Loucy (cell line): Measurements from ENCODE around the gene MYL7.
A peak's percentile ranks its signal among the peaks of the same experiment; 100 is the strongest.

ENCODE experiments used
- H2AFZ ChIP-seq: fragments of 200-600 bp; sonication (generic); 2 replicates; pipeline ENCODE4 v1.6.0; 2016; ENCODE audit warnings: antibody characterized with exemption, mild to moderate bottlenecking, low read length, moderate library complexity
- H3F3A ChIP-seq: fragments of 200-600 bp; 2 replicates; pipeline ENCODE4 v1.6.0; 2016; ENCODE audit warnings: antibody characterized with exemption, low read depth, mild to moderate bottlenecking
- H3K27me3 ChIP-seq: fragments of 200-600 bp; sonication (generic); 2 replicates; pipeline ENCODE4 v1.6.1; 2014; ENCODE audit warnings: low read length, mild to moderate bottlenecking; ENCODE audit not compliant: insufficient read depth, poor library complexity, severe bottlenecking
- H3K36me3 ChIP-seq: fragments of 200-600 bp; sonication (generic); 2 replicates; pipeline ENCODE4 v1.6.1; 2016; ENCODE audit warnings: low read length; ENCODE audit not compliant: insufficient read depth
- H3K4me1 ChIP-seq: fragments of 200-600 bp; sonication (generic); 2 replicates; pipeline ENCODE4 v1.5.1; 2014; ENCODE audit warnings: low read length, mild to moderate bottlenecking; ENCODE audit not compliant: insufficient read depth, poor library complexity, severe bottlenecking
- H3K4me2 ChIP-seq: fragments of 200-600 bp; sonication (generic); 2 replicates; pipeline ENCODE4 v1.6.0; 2014; ENCODE audit warnings: antibody characterized with exemption, low read length, low read depth, mild to moderate bottlenecking; ENCODE audit not compliant: poor library complexity, severe bottlenecking
- H3K4me3 ChIP-seq: fragments of 200-600 bp; sonication (generic); 2 replicates; pipeline ENCODE4 v1.5.1; 2014; ENCODE audit warnings: low read length, mild to moderate bottlenecking, mixed read lengths; ENCODE audit not compliant: poor library complexity, severe bottlenecking
- H3K79me2 ChIP-seq: fragments of 200-600 bp; sonication (generic); 2 replicates; pipeline ENCODE4 v1.6.1; 2014; ENCODE audit warnings: low read length; ENCODE audit not compliant: insufficient read depth
- H3K9ac ChIP-seq: fragments of 200-600 bp; sonication (generic); 2 replicates; pipeline ENCODE4 v1.6.0; 2014; ENCODE audit warnings: mild to moderate bottlenecking, low read depth, low read length, moderate library complexity; ENCODE audit not compliant: poor library complexity, severe bottlenecking
- H3K9me2 ChIP-seq: fragments of 200-600 bp; sonication (generic); replicated peaks from 2 replicates; pipeline ENCODE4 v1.6.1; 2016; ENCODE audit warnings: low read depth, low read length, mixed read lengths
- H3K9me3 ChIP-seq: fragments of 200-600 bp; sonication (generic); 2 replicates; pipeline ENCODE4 v1.6.1; 2014; ENCODE audit warnings: mild to moderate bottlenecking, antibody characterized with exemption, low read length, low read depth; ENCODE audit not compliant: insufficient read depth
- H4K20me1 ChIP-seq: fragments of 200-600 bp; sonication (generic); 2 replicates; pipeline ENCODE4 v1.6.0; 2014; ENCODE audit warnings: antibody characterized with exemption, low read length, mild to moderate bottlenecking; ENCODE audit not compliant: insufficient read depth, poor library complexity, severe bottlenecking
- CTCF ChIP-seq: fragments of 200-600 bp; sonication (generic); conservative IDR thresholded peaks from 2 replicates; pipeline ENCODE4 v1.5.1; 2014; ENCODE audit warnings: mild to moderate bottlenecking, antibody characterized with exemption, low read length
- EZH2phosphoT487 ChIP-seq: fragments of 200-600 bp; IDR thresholded peaks from 2 replicates; pipeline ENCODE4 v1.6.1; 2018; ENCODE audit warnings: antibody characterized with exemption, mild to moderate bottlenecking, moderate library complexity, borderline replicate concordance

The MYL7 gene

GRCh38 chr7:44101966-44102845, 38.9 kb downstream of the MYL7 start:
- H3K4me2 ChIP-seq: no peak overlapping the region
- no peaks in the 10 kb centered on the region for H3K9me2 ChIP-seq
- TF ChIP-seq EZH2phosphoT487: no peak
- no peak for TF ChIP-seq CTCF
- H2AFZ ChIP-seq: no peak overlapping the region
- H3K27me3 ChIP-seq: no peaks in the 10 kb centered on the region
- peak overlapping the region; percentile 3 for H3K9ac ChIP-seq
- no peaks in the 10 kb centered on the region for H3K9me3 ChIP-seq
- peaks cover 31% of the 10 kb centered on the region for H3K79me2 ChIP-seq
- H3K4me3 ChIP-seq: no peak overlapping the region
- no peaks in the 10 kb centered on the region for H3K36me3 ChIP-seq
- peaks cover 7% of the 10 kb centered on the region; the same call in 1 of the 2 replicates for H3F3A ChIP-seq
- peaks cover 67% of the 10 kb centered on the region for H3K4me1 ChIP-seq
- peaks cover 26% of the 10 kb centered on the region for H4K20me1 ChIP-seq

- Histone ChIP-seq H3K4me3 (no peak overlapping the region), H4K20me1 (peaks cover 19% of the 10 kb centered on the region), H3K79me2 (peaks cover 23% of the 10 kb centered on the region), H3K9me2 (no peaks in the 10 kb centered on the region), H2AFZ (no peak overlapping the region), H3K9ac (peak overlapping the region; percentile 3), H3K27me3 (no peaks in the 10 kb centered on the region), H3K4me2 (no peak overlapping the region), H3F3A (peaks cover 7% of the 10 kb centered on the region; the same call in 1 of the 2 replicates), H3K36me3 (no peaks in the 10 kb centered on the region), H3K4me1 (peaks cover 75% of the 10 kb centered on the region), H3K9me3 (no peaks in the 10 kb centered on the region)
- TF ChIP-seq EZH2phosphoT487: no peak
- TF ChIP-seq CTCF: no peak
Measured at GRCh38 chr7:44101303-44101965, 39.7 kb downstream of the MYL7 start.

- Histone ChIP-seq H3K4me2 (no peak overlapping the region), H3K9ac (peak overlapping the region; percentile 3)
Measured at GRCh38 chr7:44100458-44101302, 40.5 kb downstream of the MYL7 start.

More at GRCh38 chr7:44100458-44101302, 40.5 kb downstream of the MYL7 start:
- Histone ChIP-seq H3K9me3 (no peaks in the 10 kb centered on the region), H3K9me2 (no peaks in the 10 kb centered on the region), H2AFZ (no peak overlapping the region), H3F3A (peaks cover 7% of the 10 kb centered on the region; the same call in 1 of the 2 replicates), H3K4me1 (peaks cover 75% of the 10 kb centered on the region), H3K36me3 (no peaks in the 10 kb centered on the region), H3K4me3 (no peak overlapping the region), H3K79me2 (peaks cover 15% of the 10 kb centered on the region), H3K27me3 (no peaks in the 10 kb centered on the region), H4K20me1 (peaks cover 11% of the 10 kb centered on the region)
- no peak for TF ChIP-seq CTCF
- no peak for TF ChIP-seq EZH2phosphoT487
